Measurements from ENCODE around the gene CDH4. TPM values are rescaled to one million over a fixed set of nuclear protein-coding genes. Genes with fewer than 3 reads are reported as not detected.

CDH4 gene
- total and polyA plus RNA-seq, 2 of the 13 experiments (the other 11 are each of a cell fraction or from before 2014, with no cell fraction given): not detected

- DNase-seq (ENCODE audit: low spot score): no peak
- in situ Hi-C loops (cut with HindIII; ENCODE audit: extremely low pct_ligation_motif_present, low pct_unique_long_range_greater_than_20kb) (no loop called here), intact Hi-C loops (cut with micrococcal nuclease; ENCODE audit: unreplicated experiment) (no loop called here)
- POLR2A ChIA-PET: no interaction called here
- no peak overlapping the region for H2AFZ ChIP-seq (ENCODE audit: low read length)
- no peaks in the 10 kb centered on the region for H3K79me2 ChIP-seq (ENCODE audit: insufficient read depth, low read length)
- H3K4me2 ChIP-seq (ENCODE audit: low read depth, low read length): no peak overlapping the region
- no TSS peak for BruUV-seq (replicated peaks)
- no peak for ATAC-seq
- no peak overlapping the region for H3K9ac ChIP-seq (ENCODE audit: insufficient read depth, low read depth, low read length)
- no peaks in the 10 kb centered on the region for H3K36me3 ChIP-seq (replicated peaks in 1 of 2; ENCODE audit: control insufficient read depth in 1 of 2, insufficient read depth in 2 of 2, low read length in 2 of 2)
- WGBS (ENCODE audit: low lambda C conversion rate): 9% methylated on average over 6 of the region's 6 CpGs
- H3K4me3 ChIP-seq (replicated peaks in 1 of 3; ENCODE audit: insufficient read depth in 1 of 3, low read depth in 2 of 3, low read length in 3 of 3): no peak overlapping the region
- CTCF ChIA-PET (ENCODE audit: low intra/inter-chr PET ratio, low total read pairs): no interaction called here
- H3K9me3 ChIP-seq (ENCODE audit: low read length): no peaks in the 10 kb centered on the region
- H4K20me1 ChIP-seq (ENCODE audit: insufficient read depth, low read length): no peaks in the 10 kb centered on the region
- no peaks in the 10 kb centered on the region for H3K4me1 ChIP-seq (ENCODE audit: insufficient read depth, low read length)
- no peak for FAIRE-seq
- H3K27me3 ChIP-seq (ENCODE audit: control insufficient read depth in 1 of 2, insufficient read depth in 2 of 2, low read length in 2 of 2): peaks cover 20 to 79% of the 10 kb centered on the region in 2 experiments
- no peak overlapping the region for H3K27ac ChIP-seq (ENCODE audit: extremely low read length, insufficient read depth, low read length)
- no peak for TF ChIP-seq ERF (CRISPR knock-in tag; IDR thresholded peaks at IDR 0.05)
- TF ChIP-seq PRDM4 (CRISPR knock-in tag; IDR thresholded peaks at IDR 0.05; ENCODE audit: borderline replicate concordance): no peak
- TF ChIP-seq ARHGAP35 (CRISPR knock-in tag; IDR thresholded peaks at IDR 0.05; ENCODE audit: borderline replicate concordance): no peak
- no peak for TF ChIP-seq NFRKB (IDR thresholded peaks at IDR 0.05)
- no peak for TF ChIP-seq SAP130 (CRISPR knock-in tag; IDR thresholded peaks at IDR 0.05; ENCODE audit: low read depth)
- TF ChIP-seq ZNF275 (CRISPR knock-in tag; IDR thresholded peaks at IDR 0.05; ENCODE audit: borderline replicate concordance): no peak
- no peak for TF ChIP-seq NAIF1 (CRISPR knock-in tag; IDR thresholded peaks at IDR 0.05; ENCODE audit: borderline replicate concordance)
- TF ChIP-seq TRIM22 (IDR thresholded peaks at IDR 0.05): no peak
- no peak for TF ChIP-seq ZFP36 (IDR thresholded peaks at IDR 0.05; ENCODE audit: borderline replicate concordance, low read depth, low read length, partially characterized antibody)
- no peak for TF ChIP-seq MIER2 (CRISPR knock-in tag; IDR thresholded peaks at IDR 0.05)
- TF ChIP-seq SPEN (CRISPR knock-in tag; IDR thresholded peaks at IDR 0.05; ENCODE audit: low read depth): no peak
- TF ChIP-seq ZNF512B (CRISPR knock-in tag; IDR thresholded peaks at IDR 0.05; ENCODE audit: borderline replicate concordance): no peak
- no peak for TF ChIP-seq NFYB (CRISPR knock-in tag; IDR thresholded peaks at IDR 0.05)
- TF ChIP-seq MBNL3 (CRISPR knock-in tag; conservative IDR thresholded peaks at IDR 0.05): no peak
- no peak for TF ChIP-seq ZSCAN21 (CRISPR knock-in tag; IDR thresholded peaks at IDR 0.05; ENCODE audit: borderline replicate concordance)
- no peak for TF ChIP-seq HDAC6 (IDR thresholded peaks at IDR 0.05; ENCODE audit: low read depth, low read length)
- no peak for TF ChIP-seq ZIK1 (CRISPR knock-in tag; IDR thresholded peaks at IDR 0.05; ENCODE audit: borderline replicate concordance, low read depth)
- TF ChIP-seq ZNF660 (CRISPR knock-in tag; IDR thresholded peaks at IDR 0.05; ENCODE audit: borderline replicate concordance, low read depth): no peak
- TF ChIP-seq ZBTB20 (CRISPR knock-in tag; IDR thresholded peaks at IDR 0.05; ENCODE audit: borderline replicate concordance, low read depth): no peak
Measured at GRCh38 chr20:61514396-61514795, 262.3 kb downstream of the CDH4 start.

Data from HepG2 (cell line).